GM12872 (cell line): ENCODE measurements around the gene TRMT1.

Experiments
- CTCF ChIP-seq: IDR thresholded peaks from 3 replicates; pipeline ENCODE4 v1.5.1; 2011; ENCODE audit warnings: low read depth, mild to moderate bottlenecking, low read length, moderate library complexity; ENCODE audit not compliant: insufficient read depth

TRMT1 gene

GRCh38 chr19:13076320-13076719, 40.2 kb downstream of the TRMT1 start:
- no peak for TF ChIP-seq CTCF

GRCh38 chr19:13074378-13074777, 42.2 kb downstream of the TRMT1 start:
- TF ChIP-seq CTCF = no peak

GRCh38 chr19:13073263-13073662, 43.3 kb downstream of the TRMT1 start:
- no peak for TF ChIP-seq CTCF

GRCh38 chr19:13072188-13072908, 44.2 kb downstream of the TRMT1 start:
- TF ChIP-seq CTCF = no peak

- no peak for TF ChIP-seq CTCF
Observed at GRCh38 chr19:13071444-13072187, 44.9 kb downstream of the TRMT1 start.

- TF ChIP-seq CTCF = no peak
Observed at GRCh38 chr19:13070425-13071140, 46.0 kb downstream of the TRMT1 start.
